AG10803 (cell line): ENCODE measurements around the gene CHRNB1.

Experiments
- DNase-seq: peaks from one replicate; pipeline ENCODE4 v3.0.0; 2010; ENCODE audit warnings: low read depth
- H3K4me3 ChIP-seq: 2 replicates; pipeline ENCODE4 v1.5.1; 2011; ENCODE audit warnings: mild to moderate bottlenecking, low read length, control low read depth
- CTCF ChIP-seq: conservative IDR thresholded peaks from 2 replicates; pipeline ENCODE4 v1.5.1; 2011; ENCODE audit warnings: mild to moderate bottlenecking, low read length, control low read depth, inconsistent platforms

CHRNB1 gene

DNA sequence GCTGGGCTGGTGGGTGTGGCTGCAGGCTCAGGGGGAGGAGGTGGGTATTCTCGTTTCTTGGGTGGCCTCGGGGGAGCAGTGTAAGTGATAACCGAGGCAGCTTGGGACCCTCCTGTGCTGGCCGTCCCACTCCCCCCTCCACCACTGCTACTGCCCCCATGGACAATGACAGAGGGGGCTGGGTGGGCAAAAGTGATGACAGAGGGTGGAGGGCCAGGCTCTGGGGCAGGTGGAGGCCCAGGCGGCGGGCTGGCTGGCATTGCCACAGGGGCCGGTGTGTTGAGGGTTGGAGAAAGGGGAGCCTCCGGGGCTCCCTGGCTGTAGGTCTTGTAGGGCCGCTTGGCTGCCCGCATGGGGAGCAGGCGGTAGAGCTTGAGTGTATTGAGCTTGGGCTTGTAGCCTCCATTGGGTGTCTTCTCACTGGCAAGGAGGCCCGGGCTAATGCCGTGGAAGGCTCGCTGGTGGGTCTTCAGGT lies 18.5 kb downstream of the CHRNB1 start:
- DNase-seq, result no peak
- H3K4me3 ChIP-seq, result no peak overlapping the region
- TF ChIP-seq CTCF, result no peak

GRCh38 chr17:7464081-7464480 lies 19.2 kb downstream of the CHRNB1 start:
- no peak for DNase-seq
- H3K4me3 ChIP-seq, result no peak overlapping the region
- TF ChIP-seq CTCF, result no peak

DNA sequence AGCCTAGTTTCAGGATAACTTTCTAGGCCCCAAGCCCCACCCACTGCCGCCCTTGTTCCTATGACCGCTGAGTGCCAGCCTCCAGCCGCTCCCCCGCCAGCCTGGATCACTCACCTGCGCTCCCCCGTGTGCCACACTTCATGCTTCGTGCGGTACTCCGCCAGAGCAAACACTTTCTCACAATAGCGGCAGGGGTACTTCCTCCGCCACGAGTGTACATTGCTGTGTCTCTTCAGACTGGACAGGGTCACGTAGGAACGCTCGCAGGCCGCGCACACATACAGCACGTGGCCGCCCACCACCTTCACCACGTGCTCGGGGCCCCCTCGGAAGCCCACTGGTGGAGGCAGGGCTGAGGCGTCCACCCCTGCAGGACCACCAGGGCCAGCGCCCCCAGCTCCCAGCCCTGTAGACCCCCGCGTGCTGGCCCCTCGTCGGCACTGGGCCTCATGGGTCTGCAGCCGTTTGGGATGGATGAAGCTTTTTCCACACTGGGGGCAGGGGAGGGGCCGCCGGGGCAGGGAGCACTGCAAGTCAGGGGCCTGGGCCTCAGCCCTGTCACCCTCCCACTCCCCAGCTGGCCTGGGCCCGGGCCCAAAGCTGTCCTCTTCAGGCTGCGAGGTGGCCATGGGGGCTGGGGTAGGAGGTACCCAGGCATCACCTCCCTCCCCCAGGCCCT lies 20.9 kb downstream of the CHRNB1 start:
- no peak for TF ChIP-seq CTCF

DNA sequence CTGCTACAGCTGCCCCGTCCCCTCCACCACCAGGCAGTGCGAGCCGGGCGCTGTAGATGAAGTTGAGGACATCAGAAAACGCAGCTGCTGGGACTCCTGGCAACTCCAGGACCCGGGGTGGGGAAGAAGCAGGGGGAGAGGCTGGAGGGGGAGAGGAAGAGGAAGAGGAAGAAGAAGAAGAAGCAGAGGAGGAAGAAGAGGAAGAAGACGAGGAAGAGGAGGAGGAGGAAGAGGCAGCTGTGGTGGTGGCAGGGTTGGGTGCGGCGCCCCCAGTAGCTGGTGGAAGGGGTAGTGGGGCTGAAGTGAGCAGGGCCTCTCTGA lies 21.4 kb downstream of the CHRNB1 start:
- DNase-seq, result no peak
- H3K4me3 ChIP-seq, result no peak overlapping the region
- no peak for TF ChIP-seq CTCF

More for the DNA sequence above, 20.9 kb downstream of the CHRNB1 start:
- no peak overlapping the region for H3K4me3 ChIP-seq
- DNase-seq, result no peak

- H3K4me3 ChIP-seq, result no peak overlapping the region
- DNase-seq, result peak; percentile 50
- no peak for TF ChIP-seq CTCF
Observed at GRCh38 chr17:7466639-7467341, 21.9 kb downstream of the CHRNB1 start.

GRCh38 chr17:7467498-7467897 lies 22.6 kb downstream of the CHRNB1 start:
- H3K4me3 ChIP-seq, result no peak overlapping the region
- no peak for DNase-seq
- TF ChIP-seq CTCF, result no peak

DNA sequence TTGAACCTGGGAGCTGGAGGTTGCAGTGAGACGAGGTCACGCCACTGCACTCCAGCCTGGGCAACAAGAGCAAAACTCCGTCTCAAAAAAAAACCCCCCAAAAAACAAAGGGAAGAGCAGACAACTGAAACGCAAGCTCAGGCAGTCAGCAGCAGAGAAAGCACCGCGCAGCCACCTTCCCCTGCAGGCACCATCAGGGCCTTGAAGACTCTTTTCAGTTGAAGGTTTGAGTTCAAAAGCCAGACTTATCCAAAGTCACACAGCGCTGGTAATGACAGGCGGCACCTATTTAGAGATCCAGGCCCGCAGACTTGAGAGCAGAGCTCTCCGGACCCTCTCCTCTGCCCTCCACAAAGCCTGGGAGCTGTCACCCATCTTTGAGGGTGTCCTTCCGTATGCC lies 23.4 kb downstream of the CHRNB1 start:
- DNase-seq, result no peak
- no peak for TF ChIP-seq CTCF
- no peak overlapping the region for H3K4me3 ChIP-seq
